Measurements from ENCODE around the gene SLC17A7.
A peak's percentile ranks its signal among the peaks of the same experiment; 100 is the strongest.
"Not testable (repeated sequence)": the region's sequence is repeated elsewhere in the genome, so short reads cannot be mapped to it uniquely, and the experiment has no call there.

Gene SLC17A7

GRCh38 chr19:49469828-49470614 lies 28.7 kb upstream of the SLC17A7 start:
- DNase-seq (ENCODE audit: low read depth, low spot score) = no peak

GRCh38 chr19:49468746-49469447 lies 27.6 kb upstream of the SLC17A7 start:
- no peak for DNase-seq (ENCODE audit: low read depth, low spot score)

- no peak for DNase-seq (ENCODE audit: low read depth, low spot score)
These were observed 26.9 kb upstream of the SLC17A7 start for GRCh38 chr19:49468199-49468598.

GRCh38 chr19:49465371-49465770 lies 24.0 kb upstream of the SLC17A7 start:
- no peak for DNase-seq (ENCODE audit: low read depth, low spot score)

GRCh38 chr19:49463960-49464740 lies 22.8 kb upstream of the SLC17A7 start:
- no peak for DNase-seq (ENCODE audit: low read depth, low spot score)

GRCh38 chr19:49462492-49462891 lies 21.2 kb upstream of the SLC17A7 start:
- no peak for DNase-seq (ENCODE audit: low read depth, low spot score)

- no peak for DNase-seq (ENCODE audit: low read depth, low spot score)
These were observed 20.3 kb upstream of the SLC17A7 start for GRCh38 chr19:49461656-49462055.

GRCh38 chr19:49461130-49461529 lies 19.8 kb upstream of the SLC17A7 start:
- DNase-seq (ENCODE audit: low read depth, low spot score) = not testable (repeated sequence)

- no peak for DNase-seq (ENCODE audit: low read depth, low spot score)
These were observed 18.1 kb upstream of the SLC17A7 start for GRCh38 chr19:49459388-49459787.

GRCh38 chr19:49458567-49458903 lies 17.2 kb upstream of the SLC17A7 start:
- DNase-seq (ENCODE audit: low read depth, low spot score) = no peak

- no peak for DNase-seq (ENCODE audit: low read depth, low spot score)
These were observed 15.0 kb upstream of the SLC17A7 start for GRCh38 chr19:49456326-49456725.

- DNase-seq (ENCODE audit: low read depth, low spot score) = no peak
These were observed 14.4 kb upstream of the SLC17A7 start for GRCh38 chr19:49455773-49456172.

- DNase-seq (ENCODE audit: low read depth, low spot score) = no peak
These were observed 12.5 kb upstream of the SLC17A7 start for GRCh38 chr19:49453757-49454240.

GRCh38 chr19:49453013-49453756 lies 11.9 kb upstream of the SLC17A7 start, which contains the start of gene ALDH16A1:
Gene ALDH16A1 (plus strand): TSS chr19:49453225. CDS start chr19:49453332, 107 bp downstream.
- DNase-seq (ENCODE audit: low read depth, low spot score) = peak; percentile 95

- peak; percentile 97 for DNase-seq (ENCODE audit: low read depth, low spot score)
These were observed 10.3 kb upstream of the SLC17A7 start, which contains the start of gene PIH1D1 for GRCh38 chr19:49451430-49452181. Gene PIH1D1 (minus strand): TSS chr19:49451814. CDS start chr19:49451574, 240 bp downstream.

GRCh38 chr19:49450405-49450804 lies 9.1 kb upstream of the SLC17A7 start:
- no peak for DNase-seq (ENCODE audit: low read depth, low spot score)

- no peak for DNase-seq (ENCODE audit: low read depth, low spot score)
These were observed 7.1 kb upstream of the SLC17A7 start for GRCh38 chr19:49448432-49448786.

- no peak for DNase-seq (ENCODE audit: low read depth, low spot score)
These were observed 6.4 kb upstream of the SLC17A7 start for GRCh38 chr19:49447485-49448431.

- DNase-seq (ENCODE audit: low read depth, low spot score) = no peak
These were observed 4.7 kb upstream of the SLC17A7 start for GRCh38 chr19:49445997-49446396.

Data from smooth muscle cell of the brain vasculature (primary cell).